Activated CD4-positive, alpha-beta T cell treated with anti-CD3 and anti-CD28 coated beads for 36 hours (primary cell): ENCODE measurements around the gene LRRC14B. TPM values are rescaled to one million over a fixed set of nuclear protein-coding genes. Genes with fewer than 3 reads are reported as not detected.
"Not testable (repeated sequence)": the region's sequence is repeated elsewhere in the genome, so short reads cannot be mapped to it uniquely, and the experiment has no call there.

ENCODE experiments used
- ATAC-seq: fragments of 200-7000 bp; cut with Tn5 transposase; one replicate; pipeline ENCODE4 v1.10.0; 2021; ENCODE audit warnings: mild to moderate bottlenecking, moderate library complexity
- CTCF ChIA-PET: fragments of 350-600 bp; sonication (Branson Sonifier 250); formaldehyde crosslinking; loops from one replicate; lab custom pipeline; 2021; ENCODE audit warnings: antibody characterized with exemption; lab: Charles Lee
- POLR2A ChIA-PET: fragments of 350-600 bp; sonication (Branson Sonifier 250); formaldehyde crosslinking; loops from one replicate; lab custom pipeline; 2021; ENCODE audit warnings: antibody characterized with exemption, inconsistent platforms; lab: Charles Lee
- DNase-seq: peaks from one replicate; pipeline ENCODE4 v3.0.0-alpha.2; 2020
- H3K27ac Mint-ChIP-seq: one replicate; pipeline ENCODE4 v1.8.0; 2021; ENCODE audit warnings: mixed read lengths
- H3K27me3 Mint-ChIP-seq: one replicate; pipeline ENCODE4 v1.8.0; 2021; ENCODE audit warnings: mixed read lengths
- H3K36me3 Mint-ChIP-seq: one replicate; pipeline ENCODE4 v1.8.0; 2021; ENCODE audit warnings: low read depth, mixed read lengths
- H3K4me1 Mint-ChIP-seq: one replicate; pipeline ENCODE4 v1.8.0; 2021; ENCODE audit warnings: mixed read lengths
- H3K4me3 Mint-ChIP-seq: one replicate; pipeline ENCODE4 v1.8.0; 2021; ENCODE audit warnings: mild to moderate bottlenecking, moderate library complexity, mixed read lengths
- H3K9me3 Mint-ChIP-seq: one replicate; pipeline ENCODE4 v1.8.0; 2021; ENCODE audit warnings: low read depth, mixed read lengths
- intact Hi-C, 2 experiments: fragments of 100-400 bp; cut with DNase I in 1 of 2; cut with micrococcal nuclease in 1 of 2; formaldehyde crosslinking; loops; one replicate each; pipeline versions ENCODE4 v1.14.2 to v1.15.1; 2022 to 2024; cut with DNase I, micrococcal nuclease
- total RNA-seq, 2 experiments: library from RNA; stranded (reverse); gene quantifications; one replicate each; pipeline ENCODE4 v1.2.3, GENCODE V29; 2021

The LRRC14B gene
- total RNA-seq, 2 experiments from 2014 or later = 0.11 TPM; not detected in 1

DNA sequence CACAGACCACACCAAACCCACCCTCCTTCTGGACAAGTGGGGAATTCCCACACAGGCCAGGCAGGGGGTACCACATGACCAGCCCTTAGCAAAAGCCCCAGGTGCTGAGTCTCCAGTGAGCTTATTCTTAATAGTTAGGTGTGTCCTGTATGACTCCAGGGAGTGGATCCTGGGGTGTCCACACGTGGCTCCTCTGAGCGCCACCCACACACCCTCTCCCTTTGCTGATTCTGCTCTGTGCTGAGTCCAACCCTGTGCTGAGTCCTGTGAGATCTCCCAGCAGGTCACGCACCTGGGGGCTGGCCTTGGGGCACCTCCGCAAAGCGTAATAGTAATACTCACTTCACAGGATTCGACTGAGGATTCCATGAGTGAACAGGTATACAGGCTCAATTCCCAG, 12.7 kb downstream of the LRRC14B start:
- intact Hi-C loops = no loop called here
- Mint-ChIP-seq H3K27me3 (no peaks in the 10 kb centered on the region), H3K36me3 (peaks cover 14% of the 10 kb centered on the region), H3K4me1 (peaks cover 5% of the 10 kb centered on the region), H3K9me3 (no peaks in the 10 kb centered on the region), H3K27ac (no peak overlapping the region), H3K4me3 (no peak overlapping the region)
- POLR2A ChIA-PET = no interaction called here
- DNase-seq (no peak), ATAC-seq (no peak)
- CTCF ChIA-PET = interaction anchor here (0.6 kb wide), 1 partner anchor 35 kb away, joined by 5 read pairs; no protein-coding TSS in a partner anchor

DNA sequence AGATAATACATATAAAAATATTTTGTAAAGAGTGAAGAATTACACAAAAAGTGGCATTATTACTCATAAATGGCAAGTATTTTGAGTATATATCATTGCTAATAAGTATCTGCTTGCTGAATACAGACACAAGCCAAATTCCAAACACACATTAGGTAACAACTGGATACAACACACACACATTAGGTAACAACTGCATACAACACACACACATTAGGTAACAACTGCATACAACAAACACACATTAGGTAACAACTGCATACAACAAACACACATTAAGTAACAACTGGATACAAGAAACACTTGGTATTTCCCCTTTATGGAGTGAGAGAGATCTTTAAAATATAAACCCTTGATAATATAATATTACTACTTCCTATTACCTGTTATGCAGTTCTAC, 13.2 kb downstream of the LRRC14B start:
- DNase-seq (no peak), ATAC-seq (no peak)
- Mint-ChIP-seq H3K27me3 (no peaks in the 10 kb centered on the region), H3K9me3 (no peaks in the 10 kb centered on the region), H3K36me3 (peaks cover 14% of the 10 kb centered on the region), H3K27ac (no peak overlapping the region), H3K4me3 (no peak overlapping the region), H3K4me1 (peaks cover 6% of the 10 kb centered on the region)
- intact Hi-C loops = no loop called here
- POLR2A ChIA-PET = no interaction called here
- CTCF ChIA-PET = no interaction called here

DNA sequence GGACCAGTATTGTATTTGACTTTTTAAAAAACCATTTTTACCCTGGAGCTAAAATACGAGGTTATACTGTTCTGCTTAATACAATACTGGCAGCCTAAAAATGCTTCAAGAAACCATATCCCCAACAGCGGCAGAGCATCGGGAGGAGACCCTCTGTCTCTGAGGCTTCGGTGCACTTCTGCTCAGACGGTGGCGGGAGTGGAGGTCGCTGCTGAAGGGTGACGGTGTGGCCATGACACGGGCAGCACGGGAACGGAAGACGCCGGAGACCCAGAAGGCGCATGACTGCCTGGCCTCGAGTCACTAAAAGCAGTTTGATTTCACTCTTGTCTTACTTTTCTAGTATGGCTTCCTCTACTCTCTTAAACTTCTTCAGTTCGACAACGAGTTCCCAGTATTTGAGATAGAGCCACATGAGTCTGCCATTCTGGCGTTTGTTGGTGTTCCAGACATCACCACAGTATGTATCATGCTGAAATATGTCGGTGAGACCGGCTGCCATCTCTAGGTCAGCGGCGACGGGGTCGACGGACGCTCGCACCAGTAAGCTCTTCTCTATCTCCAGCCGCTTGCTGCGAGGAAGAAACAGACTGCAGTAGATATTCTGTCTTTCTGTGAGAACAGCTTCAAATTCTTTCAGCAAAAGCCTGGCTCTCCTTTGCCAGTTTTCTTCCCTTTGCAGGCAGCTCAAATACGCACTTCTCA, 13.8 kb downstream of the LRRC14B start:
- no peak overlapping the region for H3K4me3 Mint-ChIP-seq
- H3K27ac Mint-ChIP-seq = no peak overlapping the region
- no peak for ATAC-seq
- H3K36me3 Mint-ChIP-seq = peaks cover 14% of the 10 kb centered on the region
- DNase-seq = no peak
- POLR2A ChIA-PET = no interaction called here
- CTCF ChIA-PET = interaction anchor here (0.6 to 1.4 kb wide), 2 partner anchors 16 to 206 kb away, joined by 3 to 6 read pairs; no protein-coding TSS in a partner anchor
- peaks cover 13% of the 10 kb centered on the region for H3K4me1 Mint-ChIP-seq
- no peaks in the 10 kb centered on the region for H3K27me3 Mint-ChIP-seq
- H3K9me3 Mint-ChIP-seq = no peaks in the 10 kb centered on the region
- intact Hi-C loops = no loop called here

DNA sequence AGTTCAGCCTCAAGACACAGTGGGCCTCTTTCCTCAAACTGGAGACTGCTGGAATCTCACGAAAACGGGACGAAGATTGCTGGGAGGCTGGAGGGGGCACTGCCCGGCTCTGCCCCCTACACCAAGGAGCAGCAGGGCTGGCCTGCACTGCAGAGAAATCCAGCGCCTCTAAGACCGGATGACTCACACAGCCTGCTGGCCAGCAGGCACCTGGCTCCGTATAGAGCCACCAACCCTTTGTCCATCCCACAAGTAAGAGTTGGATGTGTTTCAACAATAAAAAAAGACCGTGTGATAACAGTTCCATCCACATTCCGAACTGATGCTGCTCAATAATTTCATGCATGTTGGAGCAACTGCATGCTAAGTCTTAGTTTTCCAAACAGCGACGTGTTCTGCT, 15.1 kb downstream of the LRRC14B start:
- no peak overlapping the region for H3K4me3 Mint-ChIP-seq
- intact Hi-C loops = no loop called here
- H3K36me3 Mint-ChIP-seq = peaks cover 14% of the 10 kb centered on the region
- DNase-seq = no peak
- H3K4me1 Mint-ChIP-seq = peaks cover 17% of the 10 kb centered on the region
- H3K27ac Mint-ChIP-seq = no peak overlapping the region
- ChIA-PET CTCF (interaction anchor here (1.3 to 1.4 kb wide), 2 partner anchors 17 to 18 kb away, joined by 6 read pairs; no protein-coding TSS in a partner anchor), POLR2A (no interaction called here)
- no peaks in the 10 kb centered on the region for H3K27me3 Mint-ChIP-seq
- no peak for ATAC-seq
- H3K9me3 Mint-ChIP-seq = no peaks in the 10 kb centered on the region

DNA sequence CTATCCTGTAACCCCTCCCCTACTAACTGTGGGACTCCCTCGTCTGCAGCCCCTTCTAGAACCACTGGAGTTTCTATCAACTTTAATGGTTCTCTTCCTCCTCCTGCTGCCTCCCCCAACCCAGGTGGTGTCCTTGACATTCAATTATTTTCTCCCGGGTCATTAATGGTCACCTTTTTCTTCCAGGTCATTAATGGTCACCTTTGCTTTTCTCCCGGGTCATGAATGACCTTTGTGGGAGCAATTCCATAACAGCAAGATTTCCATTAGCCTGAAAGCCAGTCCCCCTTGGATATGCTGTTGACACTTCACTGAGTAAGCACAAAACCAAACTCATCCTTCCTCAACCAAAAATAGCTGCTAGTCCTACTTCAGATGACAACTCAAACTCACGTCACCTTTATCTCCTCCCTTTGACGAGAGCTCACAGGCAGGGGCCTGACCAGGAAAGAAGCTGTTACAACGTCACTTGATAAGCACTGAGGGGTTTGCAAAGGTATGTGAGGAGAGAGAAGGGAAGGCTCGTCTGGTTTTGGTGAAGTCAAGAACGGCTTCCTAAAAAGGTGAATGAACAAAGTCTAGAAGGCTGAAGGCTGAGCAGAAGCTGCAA, 15.7 kb downstream of the LRRC14B start:
- CTCF ChIA-PET = interaction anchor here (1.3 kb wide), 1 partner anchor 18 kb away, joined by 6 read pairs; no protein-coding TSS in a partner anchor
- no peaks in the 10 kb centered on the region for H3K9me3 Mint-ChIP-seq
- no peak overlapping the region for H3K27ac Mint-ChIP-seq
- ATAC-seq (no peak), DNase-seq (no peak)
- H3K4me1 Mint-ChIP-seq = peaks cover 17% of the 10 kb centered on the region
- POLR2A ChIA-PET = no interaction called here
- H3K36me3 Mint-ChIP-seq = peaks cover 14% of the 10 kb centered on the region
- no peaks in the 10 kb centered on the region for H3K27me3 Mint-ChIP-seq
- H3K4me3 Mint-ChIP-seq = no peak overlapping the region
- intact Hi-C loops = no loop called here

DNA sequence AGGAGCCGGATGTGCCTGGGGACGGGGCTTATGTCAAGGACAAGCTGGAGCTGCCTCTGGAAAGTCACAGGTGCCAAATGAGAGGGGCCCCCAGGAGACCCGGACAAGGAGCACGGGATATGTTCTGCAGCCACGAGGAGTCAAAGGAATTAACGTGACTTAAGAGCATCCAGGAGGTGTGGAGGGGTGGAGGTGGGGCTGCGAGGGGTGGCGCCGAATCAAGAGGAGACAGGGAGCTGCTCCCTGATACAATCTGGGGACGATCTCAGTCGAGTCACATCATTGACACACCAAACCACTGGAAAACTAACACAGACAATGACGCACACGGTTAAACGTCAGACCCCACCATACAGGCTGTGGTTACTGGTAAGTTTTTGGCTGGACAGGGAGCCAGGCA, 16.3 kb downstream of the LRRC14B start:
- DNase-seq (no peak), ATAC-seq (no peak)
- no peaks in the 10 kb centered on the region for H3K27me3 Mint-ChIP-seq
- ChIA-PET POLR2A (no interaction called here), CTCF (interaction anchor here (1.3 kb wide), 1 partner anchor 19 kb away, joined by 6 read pairs; no protein-coding TSS in a partner anchor)
- intact Hi-C loops = no loop called here
- H3K27ac Mint-ChIP-seq = no peak overlapping the region
- no peaks in the 10 kb centered on the region for H3K9me3 Mint-ChIP-seq
- no peak overlapping the region for H3K4me3 Mint-ChIP-seq
- H3K36me3 Mint-ChIP-seq = peaks cover 13% of the 10 kb centered on the region
- H3K4me1 Mint-ChIP-seq = peaks cover 17% of the 10 kb centered on the region

DNA sequence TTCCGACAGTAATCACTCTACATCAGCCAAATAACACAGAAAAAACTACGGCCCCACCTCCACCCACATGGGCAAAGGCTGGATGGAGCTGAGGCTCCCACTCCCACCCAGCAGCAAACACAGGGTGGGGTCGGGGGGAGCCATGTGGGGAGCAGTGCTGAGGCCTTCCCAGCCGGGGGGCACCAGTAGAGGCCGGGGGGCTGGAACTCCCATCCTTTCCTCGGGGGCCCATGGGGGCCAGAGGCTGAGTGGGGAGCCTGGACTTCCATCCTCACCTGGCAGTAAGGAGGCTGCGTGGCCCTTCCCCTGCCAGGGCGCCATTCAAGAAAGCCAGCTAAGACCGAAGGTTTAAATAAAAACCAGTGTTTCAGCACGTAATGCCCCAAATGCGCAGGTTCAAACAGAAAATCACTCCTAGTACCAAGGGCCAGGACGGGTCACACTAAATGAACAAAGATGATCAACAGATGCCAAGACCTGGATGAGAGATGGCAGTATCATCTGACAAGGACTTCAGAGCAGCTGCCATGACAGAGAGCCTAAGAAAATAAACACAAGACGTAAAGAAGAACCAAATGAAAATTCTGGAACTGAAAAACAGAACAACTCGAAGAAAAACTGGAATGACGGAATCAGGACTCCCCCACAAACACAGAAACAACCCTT, 17.3 kb downstream of the LRRC14B start:
- no peak overlapping the region for H3K27ac Mint-ChIP-seq
- ChIA-PET CTCF (no interaction called here), POLR2A (no interaction called here)
- DNase-seq (no peak), ATAC-seq (no peak)
- H3K4me3 Mint-ChIP-seq = no peak overlapping the region
- intact Hi-C loops = no loop called here
- peaks cover 20% of the 10 kb centered on the region for H3K4me1 Mint-ChIP-seq
- H3K27me3 Mint-ChIP-seq = no peaks in the 10 kb centered on the region
- peaks cover 12% of the 10 kb centered on the region for H3K36me3 Mint-ChIP-seq
- H3K9me3 Mint-ChIP-seq = no peaks in the 10 kb centered on the region

DNA sequence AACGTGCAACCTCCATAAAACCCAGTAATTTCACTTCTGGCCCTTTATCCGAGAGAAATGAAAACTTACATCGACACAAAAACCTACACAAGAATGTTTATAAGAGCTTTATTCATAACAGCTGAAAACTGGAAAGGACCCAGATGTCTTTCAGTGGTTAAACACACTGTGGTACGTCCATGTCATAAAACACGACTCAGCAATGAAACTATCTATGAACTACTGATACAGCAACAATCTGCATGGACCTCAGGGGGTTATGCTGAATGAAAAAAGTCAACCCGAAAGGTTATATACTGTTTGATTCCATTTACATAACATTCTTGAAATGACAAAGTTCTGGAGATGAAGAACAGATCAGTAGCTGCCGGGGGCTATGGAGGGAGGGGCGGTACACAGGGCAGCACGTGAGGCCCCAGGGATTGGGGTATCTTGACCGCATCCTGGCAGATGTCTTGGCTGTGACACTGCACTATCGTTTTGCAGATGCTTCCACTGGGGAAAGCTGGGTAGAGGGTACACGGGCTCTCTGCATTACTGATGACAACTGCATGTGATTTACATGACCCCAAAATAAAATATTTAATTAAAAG, 22.6 kb downstream of the LRRC14B start:
- Mint-ChIP-seq H3K9me3 (no peaks in the 10 kb centered on the region), H3K4me1 (peaks cover 45% of the 10 kb centered on the region), H3K27ac (peak overlapping the region; percentile 90), H3K27me3 (no peaks in the 10 kb centered on the region), H3K4me3 (peak overlapping the region; percentile 48), H3K36me3 (peaks cover 21% of the 10 kb centered on the region)
- CTCF ChIA-PET = no interaction called here
- DNase-seq = no peak
- POLR2A ChIA-PET = no interaction called here
- intact Hi-C loops = loop anchor here in 1 of 2 experiments (10.0 kb wide), 1 partner anchor 161 kb away; no protein-coding TSS in a partner anchor
- no peak for ATAC-seq

DNA sequence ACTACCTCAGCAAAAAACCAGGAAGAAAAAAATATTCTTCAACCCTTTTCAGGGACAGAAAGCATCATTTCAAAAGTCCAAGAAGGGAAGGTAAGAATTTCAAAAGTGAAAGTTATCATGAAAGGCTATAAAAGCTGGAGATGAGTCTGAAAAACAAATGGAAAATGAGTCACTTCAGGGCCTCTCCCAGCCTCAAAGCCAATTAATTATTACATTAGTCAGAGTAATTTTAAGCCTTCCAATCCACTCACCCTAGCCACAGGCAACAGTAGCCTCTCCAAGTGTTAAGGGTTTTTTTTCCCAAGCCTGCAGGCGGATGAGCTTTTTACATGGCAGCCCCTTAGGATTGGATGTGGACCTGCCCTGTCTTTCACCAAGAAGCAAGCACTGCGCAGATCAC, 24.0 kb downstream of the LRRC14B start:
- peak overlapping the region; percentile 48 for H3K4me3 Mint-ChIP-seq
- POLR2A ChIA-PET, H3K9me3 Mint-ChIP-seq, DNase-seq, H3K27me3 Mint-ChIP-seq, CTCF ChIA-PET: not testable (repeated sequence)
- ATAC-seq = peak; percentile 35
- intact Hi-C loops = loop anchor here in 1 of 2 experiments (5.0 to 10.0 kb wide), 5 partner anchors 160 to 1587 kb away; partner anchors contain the start of genes BRD9, LPCAT1, NDUFS6 and TRIP13
- H3K27ac Mint-ChIP-seq = peak overlapping the region; percentile 90
- peaks cover 21% of the 10 kb centered on the region for H3K36me3 Mint-ChIP-seq
- peaks cover 39% of the 10 kb centered on the region for H3K4me1 Mint-ChIP-seq

DNA sequence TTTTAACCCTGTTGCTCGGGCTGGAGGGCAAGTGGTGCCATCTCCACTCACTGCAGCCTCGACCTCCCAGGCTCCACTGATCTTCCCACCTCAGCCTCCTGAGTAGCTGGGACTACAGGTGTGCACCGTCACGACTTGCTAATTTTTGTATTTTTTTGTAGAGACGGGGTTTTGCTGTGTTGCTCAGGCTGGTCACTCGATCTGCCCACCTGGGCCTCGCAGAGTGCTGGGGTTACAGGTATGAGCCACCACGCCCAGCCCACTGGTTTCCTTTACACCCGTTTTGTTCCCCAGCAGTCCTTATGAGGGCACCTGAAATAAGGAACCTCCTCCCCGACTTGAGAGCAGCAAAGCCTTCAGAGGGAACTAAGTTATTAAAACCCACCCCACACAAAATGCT, 24.8 kb downstream of the LRRC14B start:
- DNase-seq, POLR2A ChIA-PET, ATAC-seq, CTCF ChIA-PET, H3K27me3 Mint-ChIP-seq, H3K9me3 Mint-ChIP-seq: not testable (repeated sequence)
- Mint-ChIP-seq H3K4me3 (peak overlapping the region; percentile 48), H3K36me3 (peaks cover 24% of the 10 kb centered on the region), H3K4me1 (peaks cover 42% of the 10 kb centered on the region), H3K27ac (peak overlapping the region; percentile 37)
- intact Hi-C loops = loop anchor here (2.0 to 10.0 kb wide), 6 partner anchors 27 to 1586 kb away; partner anchors contain the start of genes BRD9 (in 1 of the 2), LPCAT1 (in 1 of the 2), NDUFS6 (in 1 of the 2) and TRIP13 (in 1 of the 2)
